Mesenchymal stem cell (in vitro differentiated cells and primary cell): Measurements from ENCODE around the gene ITGAX.

ENCODE experiments used
- DNase-seq: peaks from one replicate; pipeline ENCODE4 v3.0.0-alpha.2; 2013
- H2AFZ ChIP-seq: one replicate; pipeline ENCODE4 v1.6.1; 2013; ENCODE audit warnings: low read depth, mild to moderate bottlenecking, control low read depth, inconsistent platforms, low read length, moderate library complexity
- H2AK5ac ChIP-seq: 2 replicates; pipeline ENCODE4 v1.6.1; 2013; ENCODE audit warnings: low read length, moderate library complexity, mild to moderate bottlenecking, inconsistent platforms; ENCODE audit not compliant: severe bottlenecking
- H2BK120ac ChIP-seq: one replicate; pipeline ENCODE4 v1.6.1; 2013; ENCODE audit warnings: low read depth, mild to moderate bottlenecking, inconsistent platforms, low read length, moderate library complexity
- H2BK12ac ChIP-seq, 2 experiments: one replicate each; pipeline ENCODE4 v1.6.1; 2013; ENCODE audit warnings: inconsistent platforms in 2 of 2, low read length in 2 of 2, mild to moderate bottlenecking in 2 of 2, moderate library complexity in 2 of 2, control low read depth in 1 of 2
- H2BK15ac ChIP-seq: one replicate; pipeline ENCODE4 v1.6.1; 2013; ENCODE audit warnings: mild to moderate bottlenecking, low read depth, inconsistent platforms; ENCODE audit not compliant: poor library complexity, severe bottlenecking
- H2BK5ac ChIP-seq: 2 replicates; pipeline ENCODE4 v1.6.1; 2013; ENCODE audit warnings: low read depth, mild to moderate bottlenecking, low read length, control low read depth, inconsistent platforms; ENCODE audit not compliant: poor library complexity, severe bottlenecking
- H3K14ac ChIP-seq, 2 experiments: one replicate each; pipeline ENCODE4 v1.6.1; 2013; ENCODE audit warnings: inconsistent platforms in 2 of 2, low read length in 2 of 2, control low read depth in 1 of 2, mild to moderate bottlenecking in 1 of 2, moderate library complexity in 1 of 2
- H3K18ac ChIP-seq, 2 experiments: one replicate each; pipeline ENCODE4 v1.6.1; 2013; ENCODE audit warnings: inconsistent platforms in 2 of 2, low read length in 2 of 2, control low read depth in 1 of 2, low read depth in 1 of 2, mild to moderate bottlenecking in 1 of 2
- H3K23ac ChIP-seq, 2 experiments: one replicate each; pipeline ENCODE4 v1.6.1; 2013; ENCODE audit warnings: inconsistent platforms in 2 of 2, low read length in 2 of 2, mild to moderate bottlenecking in 2 of 2, moderate library complexity in 2 of 2, control low read depth in 1 of 2
- H3K27ac ChIP-seq: 2 replicates; pipeline ENCODE4 v1.5.1; 2013; ENCODE audit warnings: mild to moderate bottlenecking, moderate library complexity, low read length, control low read depth, inconsistent platforms; ENCODE audit not compliant: poor library complexity, severe bottlenecking
- H3K27me3 ChIP-seq, 2 experiments: 2 replicates each; pipeline versions ENCODE4 v1.6.1 to v1.7.0; 2013; ENCODE audit warnings: low read length in 2 of 2, mild to moderate bottlenecking in 2 of 2, moderate library complexity in 2 of 2, control low read depth in 1 of 2, inconsistent platforms in 1 of 2; ENCODE audit not compliant: control insufficient read depth in 1 of 2, insufficient read depth in 1 of 2
- H3K36me3 ChIP-seq, 2 experiments: 2 replicates each; pipeline versions ENCODE4 v1.6.1 to v1.7.0; 2013; ENCODE audit warnings: low read length in 2 of 2, control low read depth in 1 of 2, inconsistent platforms in 1 of 2, low read depth in 1 of 2, mild to moderate bottlenecking in 1 of 2; ENCODE audit not compliant: insufficient read depth in 2 of 2, control insufficient read depth in 1 of 2
- H3K4ac ChIP-seq, 2 experiments: one replicate each; pipeline ENCODE4 v1.6.1; 2013; ENCODE audit warnings: inconsistent platforms in 2 of 2, low read length in 2 of 2, mild to moderate bottlenecking in 2 of 2, moderate library complexity in 2 of 2, control low read depth in 1 of 2, low read depth in 1 of 2
- H3K4me1 ChIP-seq: 2 replicates; pipeline ENCODE4 v1.6.1; 2013; ENCODE audit warnings: low read depth, low read length, control low read depth; ENCODE audit not compliant: control insufficient read depth, insufficient read depth
- H3K4me2 ChIP-seq: 2 replicates; pipeline ENCODE4 v1.6.1; 2013; ENCODE audit warnings: low read length, mild to moderate bottlenecking, inconsistent platforms; ENCODE audit not compliant: poor library complexity, severe bottlenecking
- H3K4me3 ChIP-seq, 2 experiments: 2 replicates each; pipeline versions ENCODE4 v1.5.1 to v1.7.0; 2013; ENCODE audit warnings: low read length in 2 of 2, mild to moderate bottlenecking in 2 of 2, control low read depth in 1 of 2, low read depth in 1 of 2; ENCODE audit not compliant: insufficient read depth in 1 of 2
- H3K79me1 ChIP-seq: replicated peaks from 2 replicates; pipeline ENCODE4 v1.6.1; 2013; ENCODE audit warnings: mild to moderate bottlenecking, control low read depth, low read length, inconsistent platforms; ENCODE audit not compliant: poor library complexity, severe bottlenecking
- H3K9ac ChIP-seq: 2 replicates; pipeline ENCODE4 v1.7.0; 2013; ENCODE audit warnings: mild to moderate bottlenecking, low read length, moderate library complexity
- H3K9me3 ChIP-seq: 2 replicates; pipeline ENCODE4 v1.7.0; 2013; ENCODE audit warnings: mild to moderate bottlenecking, low read length; ENCODE audit not compliant: control insufficient read depth
- H4K8ac ChIP-seq: one replicate; pipeline ENCODE4 v1.6.1; 2013; ENCODE audit warnings: inconsistent platforms, mild to moderate bottlenecking, low read length, moderate library complexity
- H4K91ac ChIP-seq: one replicate; pipeline ENCODE4 v1.6.1; 2013; ENCODE audit warnings: mild to moderate bottlenecking, low read length, inconsistent platforms
- WGBS: methylation state at CpG from one replicate; pipeline ENCODE4 v1.1.7; 2013; ENCODE audit warnings: mixed read lengths; 5-methylcytosine and 5-hydroxymethylcytosine counted together

The ITGAX gene

GRCh38 chr16:31428638-31429247, 73.8 kb downstream of the ITGAX start:
- no peak overlapping the region for H3K14ac ChIP-seq
- H3K27ac ChIP-seq: no peak overlapping the region
- H3K79me1 ChIP-seq: no peaks in the 10 kb centered on the region
- H2BK5ac ChIP-seq: no peak overlapping the region
- no peak overlapping the region for H3K18ac ChIP-seq
- no peak overlapping the region for H2BK12ac ChIP-seq
- H3K4me1 ChIP-seq: peaks cover 3% of the 10 kb centered on the region
- H2AK5ac ChIP-seq: no peak overlapping the region
- no peaks in the 10 kb centered on the region for H3K36me3 ChIP-seq
- no peak overlapping the region for H2BK15ac ChIP-seq
- no peaks in the 10 kb centered on the region for H3K9me3 ChIP-seq
- H3K4me2 ChIP-seq: no peak overlapping the region
- WGBS: 81% methylated on average over 6 of the region's 7 CpGs
- H2BK120ac ChIP-seq: no peak overlapping the region
- H3K4me3 ChIP-seq: no peak overlapping the region
- DNase-seq: no peak
- H3K9ac ChIP-seq: no peak overlapping the region
- H4K91ac ChIP-seq: no peak overlapping the region
- H2AFZ ChIP-seq: no peak overlapping the region
- H3K27me3 ChIP-seq: peaks cover 17 to 23% of the 10 kb centered on the region in 2 experiments
- no peak overlapping the region for H4K8ac ChIP-seq
- no peak overlapping the region for H3K23ac ChIP-seq
- no peak overlapping the region for H3K4ac ChIP-seq

GRCh38 chr16:31429314-31429713, 74.3 kb downstream of the ITGAX start:
- Histone ChIP-seq H3K27me3 (peaks cover 17 to 23% of the 10 kb centered on the region in 2 experiments), H3K4me2 (no peak overlapping the region), H3K27ac (no peak overlapping the region), H3K9me3 (no peaks in the 10 kb centered on the region), H2BK5ac (no peak overlapping the region), H2AK5ac (no peak overlapping the region), H2BK12ac (no peak overlapping the region), H3K14ac (no peak overlapping the region), H3K79me1 (no peaks in the 10 kb centered on the region), H3K36me3 (no peaks in the 10 kb centered on the region), H3K4me1 (peaks cover 3% of the 10 kb centered on the region), H2AFZ (no peak overlapping the region), H2BK120ac (no peak overlapping the region), H3K18ac (no peak overlapping the region), H4K8ac (no peak overlapping the region), H3K4ac (no peak overlapping the region), H3K9ac (no peak overlapping the region), H4K91ac (no peak overlapping the region), H3K23ac (no peak overlapping the region), H2BK15ac (no peak overlapping the region), H3K4me3 (no peak overlapping the region)
- no CpG with 5 or more reads among the region's 1 CpG for WGBS
- no peak for DNase-seq

- H2AK5ac ChIP-seq: no peak overlapping the region
- H3K9ac ChIP-seq: no peak overlapping the region
- 82% methylated on average over 2 of the region's 3 CpGs for WGBS
Measured at GRCh38 chr16:31429796-31430195, 74.8 kb downstream of the ITGAX start.

GRCh38 chr16:31430380-31431052, 75.5 kb downstream of the ITGAX start:
- WGBS: 55% methylated on average over 5 of the region's 5 CpGs

More at GRCh38 chr16:31429796-31430195, 74.8 kb downstream of the ITGAX start:
- H3K18ac ChIP-seq: no peak overlapping the region
- H3K4me2 ChIP-seq: no peak overlapping the region
- no peak overlapping the region for H2BK15ac ChIP-seq
- no peak overlapping the region for H4K8ac ChIP-seq
- H3K4me3 ChIP-seq: no peak overlapping the region
- H3K4ac ChIP-seq: no peak overlapping the region
- H2BK5ac ChIP-seq: no peak overlapping the region
- no peaks in the 10 kb centered on the region for H3K36me3 ChIP-seq
- H3K23ac ChIP-seq: no peak overlapping the region
- DNase-seq: no peak
- no peaks in the 10 kb centered on the region for H3K9me3 ChIP-seq
- no peak overlapping the region for H3K27ac ChIP-seq
- no peaks in the 10 kb centered on the region for H3K79me1 ChIP-seq
- no peak overlapping the region for H4K91ac ChIP-seq
- H2BK12ac ChIP-seq: no peak overlapping the region
- H2BK120ac ChIP-seq: no peak overlapping the region
- peaks cover 17 to 22% of the 10 kb centered on the region in 2 experiments for H3K27me3 ChIP-seq
- no peak overlapping the region for H2AFZ ChIP-seq
- peaks cover 3% of the 10 kb centered on the region for H3K4me1 ChIP-seq
- H3K14ac ChIP-seq: no peak overlapping the region

More at GRCh38 chr16:31430380-31431052, 75.5 kb downstream of the ITGAX start:
- Histone ChIP-seq H3K14ac (no peak overlapping the region), H2AK5ac (no peak overlapping the region), H4K91ac (no peak overlapping the region), H3K36me3 (no peaks in the 10 kb centered on the region), H3K4me2 (no peak overlapping the region), H3K79me1 (no peaks in the 10 kb centered on the region), H3K4ac (no peak overlapping the region), H4K8ac (no peak overlapping the region), H2BK5ac (no peak overlapping the region), H3K23ac (no peak overlapping the region), H3K9ac (no peak overlapping the region), H3K9me3 (no peaks in the 10 kb centered on the region), H3K4me3 (no peak overlapping the region), H2BK120ac (no peak overlapping the region), H2BK12ac (no peak overlapping the region), H3K4me1 (peaks cover 3% of the 10 kb centered on the region), H2AFZ (no peak overlapping the region), H3K27me3 (peaks cover 14 to 17% of the 10 kb centered on the region in 2 experiments), H3K27ac (no peak overlapping the region), H2BK15ac (no peak overlapping the region), H3K18ac (no peak overlapping the region)
- no peak for DNase-seq
